Left colon (tissue), 2 donors: ENCODE measurements around the gene TLE1. TPM values are rescaled to one million over a fixed set of nuclear protein-coding genes. Genes with fewer than 3 reads are reported as not detected.
"Not testable (repeated sequence)": the region's sequence is repeated elsewhere in the genome, so short reads cannot be mapped to it uniquely, and the experiment has no call there.

Source experiments
- ATAC-seq: fragments of 200-7000 bp; cut with Tn5 transposase; one replicate; pipeline ENCODE4 v1.9.1; 2020; ENCODE audit warnings: mild to moderate bottlenecking, moderate library complexity
- DNase-seq, 2 donors: peaks; one replicate each; pipeline ENCODE4 v3.0.0-alpha.2; 2020
- intact Hi-C, 2 donors: fragments of 100-400 bp; cut with DNase I in 1 of 2; cut with micrococcal nuclease in 1 of 2; formaldehyde crosslinking; loops; one replicate each; pipeline versions ENCODE4 v1.11.2 to v1.14.0; 2022; cut with DNase I, micrococcal nuclease
- total RNA-seq, 2 donors: library from RNA; stranded (reverse); fragmentation: NEBNext Ultra II Directional; extraction: Animal tissue kit (Norgen Biotek cat#: 25700); gene quantifications; one replicate each; pipeline ENCODE4 v1.2.1, GENCODE V29; 2021
- donor health status: DM: no; HTN: no; CAD: no.
- donor health status: DM: yes; HTN: yes; CAD: no.

TLE1 gene
- total RNA-seq, 2 donors from 2014 or later = 48.6 to 65.8 TPM

GRCh38 chr9:81611664-81612063 lies 77.7 kb downstream of the TLE1 start:
- intact Hi-C loops = loop anchor here (10.0 kb wide), 2 partner anchors 63 to 203 kb away; no protein-coding TSS in a partner anchor
- DNase-seq (no peak), ATAC-seq (no peak)

- DNase-seq = no peak
- ATAC-seq = no peak
- intact Hi-C loops = loop anchor here (10.0 kb wide), 2 partner anchors 64 to 204 kb away; no protein-coding TSS in a partner anchor
These were observed 78.6 kb downstream of the TLE1 start for GRCh38 chr9:81610740-81611107.

GRCh38 chr9:81609782-81610739 lies 79.3 kb downstream of the TLE1 start:
- no peak for ATAC-seq
- DNase-seq = no peak
- intact Hi-C loops = loop anchor here (10.0 kb wide), 2 partner anchors 65 to 205 kb away; no protein-coding TSS in a partner anchor

- intact Hi-C loops = no loop called here
- DNase-seq (no peak), ATAC-seq (no peak)
These were observed 81.1 kb downstream of the TLE1 start for GRCh38 chr9:81608289-81608657.

- no peak for ATAC-seq
- intact Hi-C loops = no loop called here
These were observed 81.6 kb downstream of the TLE1 start for GRCh38 chr9:81607593-81608288.

GRCh38 chr9:81606261-81606660 lies 83.1 kb downstream of the TLE1 start:
- DNase-seq = not testable (repeated sequence)

More at GRCh38 chr9:81607593-81608288, 81.6 kb downstream of the TLE1 start:
- no peak for DNase-seq

GRCh38 chr9:81605170-81605670 lies 84.1 kb downstream of the TLE1 start:
- ATAC-seq (no peak), DNase-seq (no peak)
- intact Hi-C loops = no loop called here

More at GRCh38 chr9:81606261-81606660, 83.1 kb downstream of the TLE1 start:
- intact Hi-C loops, ATAC-seq: not testable (repeated sequence)

GRCh38 chr9:81604306-81605169 lies 84.8 kb downstream of the TLE1 start:
- ATAC-seq = no peak
- intact Hi-C loops = no loop called here
- DNase-seq = no peak

GRCh38 chr9:81602887-81603680 lies 86.3 kb downstream of the TLE1 start:
- DNase-seq (no peak), ATAC-seq (no peak)
- intact Hi-C loops = no loop called here

- ATAC-seq (no peak), DNase-seq (no peak)
- intact Hi-C loops = no loop called here
These were observed 87.4 kb downstream of the TLE1 start for GRCh38 chr9:81601639-81602623.

- DNase-seq (no peak), ATAC-seq (no peak)
- intact Hi-C loops = no loop called here
These were observed 88.7 kb downstream of the TLE1 start for GRCh38 chr9:81600631-81601030.

- ATAC-seq (peak; percentile 37), DNase-seq (no peak)
- intact Hi-C loops = no loop called here
These were observed 89.5 kb downstream of the TLE1 start for GRCh38 chr9:81599837-81600236.

- ATAC-seq (no peak), DNase-seq (no peak)
- intact Hi-C loops = no loop called here
These were observed 90.5 kb downstream of the TLE1 start for GRCh38 chr9:81598811-81599210.

- ATAC-seq (no peak), DNase-seq (no peak)
- intact Hi-C loops = no loop called here
These were observed 91.2 kb downstream of the TLE1 start for GRCh38 chr9:81598123-81598497.

GRCh38 chr9:81597419-81598122 lies 91.8 kb downstream of the TLE1 start:
- no peak for ATAC-seq
- DNase-seq = no peak
- intact Hi-C loops = no loop called here

GRCh38 chr9:81596679-81597418 lies 92.5 kb downstream of the TLE1 start:
- ATAC-seq = no peak
- intact Hi-C loops = no loop called here
- no peak for DNase-seq
